NCI-H146 treated with DMSO at 0.1 percent for 48 hours (cell line): ENCODE data around the gene UQCC5.

Source experiments
- DNase-seq: peaks from one replicate; lab custom pipeline; 2025; ENCODE audit not compliant: unreplicated experiment; lab: John Stamatoyannopoulos, UW

Gene UQCC5

DNA sequence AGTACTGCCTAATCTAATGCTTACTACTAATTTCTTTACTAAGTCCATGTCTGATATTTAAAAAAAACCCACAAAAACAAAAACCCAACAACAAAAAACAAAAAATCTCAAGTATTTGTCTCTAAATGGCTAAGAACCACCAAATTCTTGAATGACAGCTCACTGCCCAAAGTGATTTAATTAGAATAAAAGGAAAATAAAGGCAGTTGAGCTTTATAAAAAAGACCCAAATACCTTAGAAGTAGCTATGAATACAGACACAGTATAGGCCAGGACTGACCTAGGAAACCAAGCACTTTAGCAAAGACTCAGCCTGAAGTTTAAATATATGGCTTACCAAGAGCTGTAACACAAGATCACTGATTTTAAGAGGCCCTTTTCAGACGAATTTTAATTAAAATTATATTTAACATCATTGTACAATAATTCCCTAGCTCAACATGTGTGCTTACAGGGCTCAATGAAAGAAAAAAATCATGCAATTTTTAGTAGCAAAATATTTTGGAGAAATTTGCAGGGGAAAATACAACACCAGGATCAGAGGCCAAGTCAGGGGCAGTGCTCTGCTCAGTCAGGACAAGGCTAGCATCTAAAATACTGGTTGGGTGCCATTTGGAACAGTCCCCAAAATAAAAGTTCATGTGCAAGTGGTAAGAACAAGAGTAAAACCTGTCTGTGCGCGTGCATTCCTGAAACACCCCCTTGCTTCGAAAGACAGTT lies 24.8 kb downstream of the UQCC5 start:
- DNase-seq = no peak

DNA sequence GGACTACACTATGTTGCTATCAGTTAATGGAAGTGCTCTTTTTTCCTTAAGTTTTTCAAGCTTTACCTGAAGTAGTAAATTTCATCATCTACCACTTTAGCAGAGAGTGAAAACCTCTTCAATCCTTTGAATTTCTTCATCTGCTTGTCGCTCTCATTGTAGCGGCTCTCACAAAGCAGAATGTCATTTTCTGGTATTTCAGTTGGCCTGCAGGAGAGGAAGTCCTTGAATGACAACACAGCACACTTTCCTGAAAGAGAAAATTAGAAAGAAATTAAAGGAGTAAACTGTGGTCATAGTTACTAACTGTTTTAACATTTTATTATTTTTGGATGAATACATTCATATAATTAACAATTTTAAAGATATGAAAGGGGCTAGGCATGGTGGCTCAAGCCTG lies 27.6 kb downstream of the UQCC5 start:
- DNase-seq = no peak

DNA sequence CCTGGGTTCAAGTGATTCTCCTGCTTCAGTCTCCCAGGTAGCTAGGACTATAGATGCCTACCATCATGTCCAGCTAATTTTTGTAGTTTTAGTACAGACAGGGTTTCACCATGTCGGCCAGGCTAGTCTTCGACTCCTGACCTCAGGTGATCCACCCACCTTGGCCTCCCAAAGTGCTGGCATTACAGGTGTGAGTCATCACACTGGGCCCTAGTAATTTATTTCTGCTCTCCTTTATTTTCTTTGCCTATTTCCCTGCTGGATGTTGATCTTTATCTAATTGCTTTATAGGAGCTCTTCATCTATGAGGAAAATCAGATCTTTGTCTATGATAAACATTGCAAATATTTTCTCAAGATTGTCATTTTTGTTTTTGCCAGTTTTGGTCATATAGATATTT lies 31.7 kb downstream of the UQCC5 start:
- no peak for DNase-seq

DNA sequence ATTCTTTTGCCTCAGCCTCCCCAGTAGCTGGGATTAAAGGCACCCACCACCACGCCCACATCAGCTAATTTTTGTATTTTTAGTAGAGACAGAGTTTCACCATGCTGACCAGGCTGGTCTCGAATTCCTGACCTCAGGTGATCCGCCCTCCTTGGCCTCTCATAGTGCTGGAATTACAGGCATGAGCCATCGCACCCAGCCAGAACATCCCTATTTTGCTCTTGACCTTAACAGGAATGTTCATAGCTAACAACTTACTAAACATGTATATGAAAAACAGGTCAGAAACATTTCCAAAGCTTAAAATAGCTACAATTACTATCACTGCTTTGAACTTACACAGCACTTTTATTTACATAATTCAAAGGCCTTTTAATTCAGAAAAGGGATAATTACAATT lies 33.7 kb downstream of the UQCC5 start:
- DNase-seq = no peak

DNA sequence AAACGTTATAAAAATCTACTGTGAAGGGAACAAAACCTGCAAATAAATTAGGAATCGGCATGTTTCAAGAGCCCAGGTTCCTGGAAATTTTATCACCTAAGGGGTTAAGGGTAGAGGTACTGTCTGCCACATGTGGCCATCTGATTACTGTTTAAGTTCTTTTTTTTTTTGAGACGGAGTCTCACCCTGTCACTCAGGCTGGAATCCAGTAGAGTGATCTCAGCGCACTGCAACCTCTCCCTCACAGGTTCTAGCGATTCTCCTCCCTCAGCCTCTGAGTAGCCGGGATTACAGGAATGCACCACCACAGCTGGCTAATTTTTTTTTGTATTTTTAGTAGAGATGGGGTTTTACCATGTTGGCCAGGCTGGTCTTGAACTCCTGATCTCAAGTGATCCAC lies 35.8 kb downstream of the UQCC5 start:
- DNase-seq = no peak

DNA sequence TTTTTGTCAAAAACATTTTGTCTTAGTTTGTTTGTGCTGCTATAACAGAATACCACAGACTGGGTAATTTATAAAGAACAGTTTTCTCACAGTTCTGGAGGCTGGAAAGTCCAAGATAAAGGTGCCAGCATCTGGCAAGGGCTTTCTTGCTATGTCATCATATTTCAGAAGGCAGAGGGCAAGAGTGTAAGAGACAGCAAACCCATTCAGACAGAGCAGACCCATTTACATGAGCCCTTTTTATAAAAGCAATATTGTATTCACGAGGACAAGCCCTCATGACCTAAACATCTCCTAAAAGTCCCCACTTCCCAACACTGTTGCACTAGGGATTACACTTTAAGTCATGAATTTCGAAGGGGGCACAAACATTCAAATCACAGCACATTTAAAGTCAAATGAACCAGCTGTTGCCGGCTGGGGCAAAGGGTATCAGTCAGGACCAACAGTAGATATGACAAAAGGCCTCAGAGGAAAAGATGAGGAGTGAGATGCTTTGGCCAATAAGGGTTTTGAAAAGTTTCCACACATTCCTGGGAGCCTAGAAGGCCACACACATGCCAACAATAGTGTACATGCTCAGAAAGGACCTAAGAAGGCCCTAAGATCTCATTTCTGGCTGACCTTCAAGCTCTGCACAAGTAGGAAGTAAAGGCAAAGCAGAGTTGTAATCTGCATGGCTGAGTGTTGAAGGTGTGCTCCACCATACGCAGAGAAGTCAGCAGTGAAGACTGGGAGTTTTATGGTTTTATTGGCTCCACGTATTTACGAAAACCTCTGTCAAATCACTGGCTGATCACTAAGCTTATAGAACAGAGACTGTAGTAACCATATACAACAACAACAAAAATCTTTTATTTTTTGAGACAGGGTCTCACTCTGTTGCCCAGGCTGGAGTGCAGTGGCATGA lies 37.9 kb downstream of the UQCC5 start:
- DNase-seq = no peak
